Activated naive CD4-positive, alpha-beta T cell treated with anti-CD3 and anti-CD28 coated beads, Interleukin-2, amount 50 U/mL, for 16 hours (primary cell): ENCODE results near the gene FBXL7.

Source experiments
- DNase-seq: peaks from one replicate; pipeline ENCODE4 v3.0.0-alpha.2; 2020

FBXL7 gene

DNA sequence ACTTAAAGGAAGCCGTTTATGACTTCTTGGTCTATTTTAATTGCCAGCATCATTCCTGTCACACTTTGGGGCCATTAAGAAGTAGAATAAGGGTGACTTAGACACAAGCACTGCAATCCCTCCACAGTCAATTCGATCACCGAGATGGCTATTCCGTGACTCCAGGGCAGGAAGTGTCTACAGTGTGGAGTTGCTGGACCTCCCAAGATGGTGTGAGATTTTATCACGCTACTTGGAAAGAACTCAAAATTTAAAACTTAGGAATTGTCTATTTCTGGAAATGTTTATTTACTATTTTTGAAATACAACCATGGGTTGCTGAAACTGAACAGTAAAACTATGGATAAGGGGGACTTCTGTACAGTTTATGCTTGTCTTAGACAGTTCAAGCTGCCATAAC is 6.2 kb downstream of the FBXL7 start:
- DNase-seq, result no peak

DNA sequence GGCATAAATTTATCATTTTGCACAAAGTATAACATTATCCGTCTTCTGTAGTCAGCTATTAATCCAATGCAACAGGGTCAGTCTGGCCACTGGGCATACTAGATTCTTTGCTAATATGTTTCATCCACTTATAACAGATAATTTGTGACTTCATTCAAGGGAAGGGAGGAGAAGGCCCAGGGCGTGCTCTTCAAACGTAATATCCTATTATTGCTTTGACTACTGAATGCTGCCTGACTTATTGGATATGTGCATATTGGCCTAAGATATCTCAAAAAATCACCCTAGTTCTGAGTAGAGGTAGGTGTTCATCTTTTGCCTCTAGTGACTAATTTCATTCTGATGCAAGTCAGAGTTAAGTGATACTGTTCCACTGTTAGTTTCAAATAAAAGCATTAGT is 6.9 kb downstream of the FBXL7 start:
- no peak for DNase-seq

DNA sequence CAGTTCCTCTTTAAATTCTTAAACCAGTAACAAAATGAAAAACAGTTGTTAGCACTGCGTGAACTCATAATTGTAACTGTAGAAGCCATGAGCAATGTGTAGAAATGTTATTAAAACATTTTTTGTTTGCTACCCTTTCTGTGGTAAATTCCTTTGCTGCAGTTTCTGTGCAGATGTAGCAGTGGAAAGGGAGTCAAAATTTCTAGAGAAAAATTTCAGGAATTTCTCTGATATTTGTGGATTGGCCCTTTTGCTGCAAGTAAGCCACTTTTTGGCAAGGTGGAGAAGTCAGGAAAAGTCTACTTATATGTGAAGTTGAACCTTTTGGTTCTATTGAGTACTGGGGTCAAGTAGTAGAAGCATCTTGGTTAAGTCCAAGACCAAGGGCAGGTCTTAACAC is 10.1 kb downstream of the FBXL7 start:
- DNase-seq, result no peak

DNA sequence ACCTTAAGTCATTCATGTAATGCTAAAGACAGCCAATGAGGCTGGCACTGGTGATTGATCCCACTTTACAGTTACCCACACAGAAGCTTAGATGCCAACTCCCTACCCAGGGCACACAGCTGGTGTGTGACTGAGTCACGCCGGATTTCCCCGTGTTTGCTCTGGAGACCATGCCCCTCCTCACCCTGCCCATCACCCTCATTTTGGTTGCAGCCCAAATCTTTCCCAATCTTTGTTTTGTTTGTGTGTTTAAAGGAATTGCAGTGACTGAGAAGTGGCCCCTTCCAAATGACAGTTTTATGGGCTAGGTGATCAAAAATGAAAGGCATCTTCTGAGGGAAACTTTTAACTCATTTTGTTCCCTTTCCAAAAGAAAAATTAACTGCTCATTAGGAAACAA is 10.9 kb downstream of the FBXL7 start:
- DNase-seq, result no peak

DNA sequence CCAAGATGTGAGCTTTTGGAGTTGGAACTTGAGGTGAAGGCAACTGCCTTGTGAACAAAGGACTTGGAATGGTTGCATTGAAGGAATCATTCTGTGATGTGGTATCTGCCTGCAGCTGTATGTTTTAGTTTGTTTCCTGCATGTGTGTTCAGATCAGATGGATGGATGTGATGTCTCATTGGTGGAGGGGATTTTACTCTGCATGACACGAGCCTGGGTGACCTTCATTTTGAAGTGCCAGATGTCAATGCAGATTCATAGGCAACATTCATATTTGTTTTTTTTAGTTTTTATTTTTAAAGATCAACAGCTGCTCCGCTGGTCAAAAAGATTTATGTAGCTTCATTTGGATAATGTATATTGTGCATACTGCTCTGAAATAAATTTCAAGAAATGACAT is 13.5 kb downstream of the FBXL7 start:
- no peak for DNase-seq

DNA sequence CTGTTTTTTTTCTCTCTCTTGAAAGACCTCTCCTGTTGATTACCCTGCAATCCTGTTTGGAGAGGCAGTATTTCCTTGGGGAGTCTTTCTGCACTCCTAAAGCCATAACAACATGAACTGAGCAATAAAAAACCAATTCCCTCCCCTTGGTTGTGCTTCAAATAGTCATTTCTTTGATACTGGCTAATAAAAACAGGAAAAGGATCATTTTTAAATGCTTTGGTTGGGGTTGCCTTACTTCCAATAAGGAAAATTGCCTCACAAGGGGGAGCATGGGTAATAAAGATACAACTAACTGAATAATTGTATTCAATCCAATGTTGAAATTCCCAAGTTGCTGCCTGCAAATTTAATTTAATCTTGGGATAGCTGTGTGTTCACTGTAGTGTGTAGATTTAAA is 13.9 kb downstream of the FBXL7 start:
- no peak for DNase-seq

DNA sequence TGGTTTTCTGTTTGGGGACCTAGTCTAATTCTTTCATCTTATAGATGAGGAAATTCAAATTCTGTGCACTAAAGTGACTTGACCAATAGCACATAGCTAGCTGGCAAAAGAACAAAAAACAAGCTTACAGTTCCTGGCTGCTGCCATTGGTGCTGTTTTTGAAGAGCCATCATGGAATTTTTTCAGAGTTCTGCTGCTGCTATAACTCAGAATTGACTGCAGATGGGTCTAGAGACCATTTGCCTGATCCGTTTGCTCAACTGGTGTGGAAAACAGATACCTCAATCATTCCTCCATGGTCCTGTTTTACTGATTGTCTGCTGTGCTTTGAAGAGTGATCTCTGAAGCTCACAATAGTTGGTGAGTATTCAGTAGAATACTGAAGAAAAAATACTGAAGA is 15.2 kb downstream of the FBXL7 start:
- no peak for DNase-seq

DNA sequence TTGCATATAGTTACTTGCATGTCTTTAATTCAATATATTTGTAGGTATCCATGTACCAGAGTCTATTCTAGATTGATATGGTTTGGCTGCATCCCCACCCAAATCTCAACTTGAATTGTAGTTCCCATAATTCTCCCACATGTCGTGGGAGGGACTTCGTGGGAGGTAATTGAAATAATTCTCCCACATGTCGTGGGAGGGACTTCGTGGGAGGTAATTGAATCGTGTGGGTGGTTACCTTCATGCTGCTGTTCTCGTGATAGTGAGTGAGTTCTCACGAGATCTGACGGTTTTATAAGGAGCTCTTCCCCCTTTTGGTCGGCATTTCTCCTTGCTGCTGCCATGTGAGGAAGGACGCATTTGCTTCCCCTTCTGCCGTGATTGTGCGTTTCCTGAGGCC is 16.5 kb downstream of the FBXL7 start:
- no peak for DNase-seq

DNA sequence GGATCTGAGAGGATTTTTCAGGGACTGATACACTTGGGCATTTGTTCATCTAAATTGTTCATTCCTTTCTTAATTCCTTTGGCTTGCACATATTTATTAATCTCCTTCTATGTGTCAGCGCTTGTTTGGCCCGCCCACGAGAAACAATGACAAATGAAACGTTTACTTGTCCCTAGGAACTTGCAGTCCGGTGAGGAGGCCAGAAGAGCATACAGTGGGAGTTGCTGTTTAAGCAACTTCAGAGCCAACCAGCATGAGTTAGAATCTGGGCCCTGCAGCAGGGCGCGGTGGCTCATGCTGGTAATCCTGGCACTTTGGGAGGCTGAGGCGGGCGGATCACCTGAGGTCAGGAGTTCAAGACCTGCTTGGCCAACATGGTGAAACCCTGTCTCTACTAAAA is 18.8 kb downstream of the FBXL7 start:
- DNase-seq, result no peak

DNA sequence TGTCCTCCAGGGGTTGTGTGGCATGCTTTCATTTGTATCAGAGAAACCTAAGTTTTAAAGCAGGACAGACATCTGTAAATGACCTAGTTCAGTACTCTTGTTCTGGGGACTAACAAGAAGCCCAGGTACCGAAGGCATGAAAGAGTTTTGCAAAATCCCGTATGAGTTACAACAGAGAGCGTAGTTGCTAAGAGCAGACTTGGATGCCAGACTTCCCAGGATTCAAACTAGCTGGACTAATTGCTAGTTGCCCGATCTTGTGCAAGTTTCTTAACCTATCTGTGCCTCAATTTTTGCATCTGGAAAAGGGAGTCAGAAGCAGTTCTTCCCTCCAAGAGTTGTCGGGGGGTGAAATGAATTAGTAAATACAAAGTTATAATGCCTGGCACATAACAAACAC is 20.9 kb downstream of the FBXL7 start:
- DNase-seq, result no peak

DNA sequence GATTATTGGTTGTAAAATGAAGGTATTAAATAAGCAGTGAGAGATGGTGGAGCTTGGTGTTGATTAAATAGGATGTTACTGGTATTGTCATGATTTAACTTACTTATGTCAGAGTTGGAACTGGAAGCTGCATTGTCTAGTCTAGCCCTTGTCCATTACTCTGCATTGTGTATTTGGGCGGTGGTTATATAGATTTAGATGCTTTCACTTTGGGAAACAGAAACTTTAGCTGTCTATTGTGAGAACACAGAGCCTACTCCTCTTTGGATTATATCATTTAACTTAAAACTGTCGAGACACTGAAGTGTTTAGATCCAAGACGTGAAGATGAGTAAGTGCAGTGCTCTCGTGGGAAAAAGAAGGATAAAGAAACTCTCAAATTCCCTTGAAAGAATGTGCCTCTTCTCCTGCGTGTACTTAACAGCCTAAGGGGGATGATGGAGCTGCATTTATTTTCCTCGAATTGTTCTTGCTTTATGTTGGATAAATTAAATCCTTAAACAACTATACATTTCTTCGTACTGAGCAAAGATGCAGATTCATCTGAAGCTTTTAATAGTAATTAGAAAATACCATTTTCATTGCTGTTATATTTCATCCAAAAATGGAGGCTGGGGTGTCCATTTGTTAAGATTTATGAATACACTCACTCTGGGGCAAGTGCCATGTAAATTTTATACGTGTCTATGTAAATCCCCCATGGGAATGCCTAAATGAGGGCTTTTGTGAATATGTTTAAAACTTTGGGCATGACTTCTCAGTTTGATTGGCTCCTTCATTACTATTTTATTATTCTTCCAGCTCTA is 21.6 kb downstream of the FBXL7 start:
- DNase-seq, result no peak

DNA sequence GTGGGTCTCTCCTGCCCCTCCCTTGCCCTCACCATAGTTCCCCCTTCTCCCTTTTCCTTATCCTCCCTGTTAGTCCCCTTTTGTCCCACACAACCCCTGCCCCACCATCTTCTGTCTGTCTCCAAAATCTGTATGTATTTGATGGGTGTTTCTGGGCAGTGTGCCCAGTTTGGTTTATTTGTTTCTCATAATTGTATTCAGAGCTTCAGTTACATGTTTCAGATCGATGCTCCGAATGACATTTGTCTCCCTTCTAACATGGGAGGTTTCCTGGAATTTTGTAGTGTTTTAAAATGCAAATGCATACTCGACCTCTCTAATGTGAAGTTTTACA is 22.2 kb downstream of the FBXL7 start:
- DNase-seq, result no peak

DNA sequence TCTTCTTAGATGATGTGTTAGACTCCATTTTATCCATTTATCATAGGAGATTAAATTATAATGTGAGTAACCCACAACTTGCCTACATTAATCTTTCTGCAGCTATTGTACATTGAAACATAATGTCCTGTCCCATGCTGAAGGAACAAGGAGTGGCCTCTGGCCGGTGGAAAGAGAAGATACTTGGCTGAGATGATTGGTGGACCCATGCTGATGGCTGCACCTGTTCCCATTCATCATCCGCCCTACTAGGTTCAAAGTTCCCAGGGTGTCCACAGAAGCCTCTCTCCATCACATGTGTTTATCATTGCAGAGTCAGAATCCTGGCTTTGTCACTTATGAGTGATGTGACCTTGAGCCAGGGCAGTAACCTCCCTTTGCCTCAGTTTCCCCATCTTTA is 24.7 kb downstream of the FBXL7 start:
- no peak for DNase-seq

DNA sequence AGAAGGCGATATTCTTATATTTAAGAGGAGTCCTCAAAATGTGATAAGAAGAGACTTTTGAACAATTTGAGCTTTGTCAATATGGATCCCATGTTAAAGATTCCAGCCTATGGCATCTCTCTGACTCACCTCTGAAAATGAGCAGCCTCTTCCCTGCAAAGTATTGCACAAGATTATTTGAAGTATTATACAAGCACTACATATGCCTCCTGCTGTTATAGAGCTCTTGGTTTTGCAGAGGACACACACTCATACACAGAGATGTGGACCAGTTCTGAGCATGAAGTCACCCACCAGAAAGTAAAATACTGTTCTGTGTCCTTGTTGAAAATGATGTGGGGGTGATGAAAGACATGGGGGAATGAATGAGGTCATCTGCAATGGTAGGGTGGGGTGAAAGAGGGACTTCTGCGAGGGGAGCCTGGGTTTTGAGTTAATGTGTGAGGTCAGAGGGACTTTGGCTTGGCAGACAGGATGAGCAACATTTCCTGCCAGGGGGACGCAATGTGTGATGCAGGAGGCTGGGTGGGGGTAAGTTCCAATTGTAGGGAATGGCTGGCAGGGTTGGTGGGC is 25.8 kb downstream of the FBXL7 start:
- no peak for DNase-seq

DNA sequence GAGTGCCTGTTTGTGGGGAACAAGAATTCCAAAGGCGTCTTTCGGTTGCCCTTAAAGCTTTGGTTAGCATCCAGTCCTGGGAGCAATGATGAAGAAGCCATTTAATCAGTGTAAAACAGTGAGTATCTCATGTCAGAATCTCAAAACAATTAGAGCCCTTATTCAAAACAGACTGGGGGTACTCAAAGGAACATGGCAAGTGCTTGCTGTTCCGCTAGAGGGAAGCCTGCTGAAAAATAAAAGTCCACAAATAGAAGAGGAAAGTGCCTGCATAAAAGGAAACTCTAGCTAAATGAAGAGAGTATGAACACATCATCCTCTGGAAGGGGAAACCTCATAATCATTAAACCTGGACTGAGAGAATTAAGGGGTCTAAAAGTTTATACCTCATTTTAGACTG is 26.4 kb downstream of the FBXL7 start:
- DNase-seq, result no peak

DNA sequence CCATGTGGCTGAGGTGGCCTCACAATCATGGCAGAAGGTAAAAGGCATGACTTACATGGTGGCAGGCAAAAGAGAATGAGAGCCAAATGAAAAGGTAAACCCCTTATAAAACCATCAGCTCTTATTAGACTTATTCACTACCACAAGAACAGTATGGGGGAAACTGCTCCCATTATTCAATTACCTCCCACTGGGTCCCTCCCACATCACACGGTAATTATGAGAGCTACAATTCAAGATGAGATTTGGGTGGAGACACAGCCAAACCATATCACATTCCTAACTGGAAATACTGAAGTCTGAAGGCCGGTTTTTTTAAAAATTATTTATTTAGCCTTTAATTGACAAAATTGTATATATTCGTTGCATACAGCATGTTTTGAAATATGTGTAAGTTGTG is 28.5 kb downstream of the FBXL7 start:
- DNase-seq, result no peak

DNA sequence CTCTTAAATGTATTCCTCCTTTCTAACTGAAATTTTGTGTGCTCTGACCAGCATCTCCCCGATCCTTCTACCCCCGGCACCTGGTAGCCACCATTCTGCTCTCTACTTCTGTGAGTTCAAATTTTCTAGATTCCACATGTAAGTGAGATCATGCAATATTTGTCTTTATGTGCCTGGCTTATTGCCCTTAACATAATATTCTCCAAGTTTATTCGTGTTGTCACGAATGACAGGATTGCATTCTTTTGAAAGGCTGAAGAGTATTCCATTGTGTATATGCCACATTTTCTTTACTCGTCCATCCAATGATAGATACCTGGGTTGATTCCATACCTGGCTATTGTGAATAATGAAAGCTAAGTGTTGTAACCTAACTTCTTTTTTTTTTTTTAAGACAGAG is 29.0 kb downstream of the FBXL7 start:
- no peak for DNase-seq

DNA sequence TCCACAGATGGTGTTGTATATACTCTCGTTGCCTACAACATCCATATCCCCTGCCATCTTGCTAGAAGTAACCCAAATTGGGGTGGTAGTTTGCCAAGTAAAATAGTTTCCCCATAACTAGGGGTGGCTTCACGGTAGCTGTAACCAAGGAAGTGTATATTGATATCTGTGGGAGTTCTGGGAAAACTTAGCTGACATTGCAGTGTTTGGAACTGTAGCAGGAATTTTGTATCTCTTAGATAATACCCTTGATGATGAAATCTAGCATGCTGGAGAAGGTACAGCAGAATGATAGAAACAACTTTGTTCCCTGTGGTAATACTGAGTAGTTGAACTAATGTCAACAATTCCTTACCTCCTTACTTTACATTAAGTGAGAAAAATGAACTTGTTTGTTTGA is 29.8 kb downstream of the FBXL7 start:
- DNase-seq, result no peak

DNA sequence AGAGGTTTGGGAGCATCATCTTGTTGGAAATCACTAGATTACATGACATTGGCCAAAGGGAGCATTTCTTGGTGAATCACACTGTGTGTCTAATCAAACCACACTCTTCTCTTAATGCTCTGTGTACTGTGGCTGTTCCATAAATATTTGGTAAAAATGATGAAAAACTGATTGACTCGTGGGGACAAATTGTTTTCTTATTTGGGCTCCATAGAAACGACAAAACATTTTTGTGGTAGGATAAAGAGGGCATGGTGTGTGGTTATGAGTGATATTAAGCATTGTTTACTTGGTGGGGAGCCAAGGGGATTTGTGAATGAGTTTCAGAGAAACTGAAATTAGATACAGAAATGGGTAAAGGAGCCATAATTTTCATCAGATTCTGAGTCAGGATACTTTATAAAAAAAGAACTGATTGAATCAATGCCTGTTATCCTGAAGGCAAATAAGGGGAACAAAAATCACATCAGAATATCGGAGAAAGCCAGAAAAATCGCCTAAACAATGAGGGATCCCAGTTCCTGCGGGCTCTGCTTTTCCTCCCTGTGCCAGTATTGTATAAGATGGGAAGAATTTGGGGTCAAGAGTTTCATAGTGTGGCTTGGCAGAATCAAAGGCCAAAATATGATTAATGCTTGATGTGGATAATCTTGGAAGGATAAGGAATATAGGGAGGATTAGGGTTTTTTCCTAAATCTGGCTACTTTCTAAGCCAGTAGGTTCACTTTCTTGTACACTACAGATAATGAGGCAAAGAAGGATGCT is 33.3 kb downstream of the FBXL7 start:
- DNase-seq, result no peak

DNA sequence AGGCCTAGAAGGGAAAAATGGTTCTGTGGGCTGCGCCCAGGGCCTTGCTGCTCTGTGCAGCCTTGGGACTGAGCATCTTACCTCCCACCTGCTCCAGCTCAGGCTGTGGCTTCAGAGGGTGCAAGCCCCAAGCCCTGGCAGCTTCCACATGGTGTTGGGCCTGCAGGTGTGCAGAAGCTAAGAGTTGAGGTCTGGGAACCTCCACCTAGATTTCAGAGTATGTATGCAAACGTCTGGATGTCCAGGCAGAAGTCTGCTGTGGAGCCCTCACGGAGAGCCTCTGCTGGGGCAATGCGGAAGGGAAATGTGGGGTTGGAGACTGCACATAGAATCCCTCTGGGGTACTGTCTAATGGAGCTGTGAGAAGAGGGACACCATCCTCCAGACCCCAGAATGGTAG is 36.0 kb downstream of the FBXL7 start:
- DNase-seq, result no peak

DNA sequence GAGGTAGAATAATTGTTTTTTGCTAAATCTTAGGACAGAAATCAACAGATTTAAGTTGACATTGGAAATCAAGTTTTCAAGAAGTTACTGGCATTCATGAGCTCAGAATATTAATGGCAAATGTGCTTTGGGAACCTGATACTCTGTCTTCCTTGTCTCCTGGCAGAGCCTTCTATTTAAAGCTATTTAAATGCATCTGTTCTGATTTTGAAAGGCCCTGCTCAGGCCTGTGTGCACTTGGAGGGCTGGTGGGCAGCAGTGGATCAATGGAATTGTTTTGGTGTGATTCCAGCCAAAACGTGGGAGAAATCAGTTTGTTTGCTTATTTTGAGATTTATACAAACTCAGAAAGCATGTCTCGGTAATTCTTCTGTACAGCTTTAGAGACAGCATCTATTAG is 38.5 kb downstream of the FBXL7 start:
- DNase-seq, result no peak

DNA sequence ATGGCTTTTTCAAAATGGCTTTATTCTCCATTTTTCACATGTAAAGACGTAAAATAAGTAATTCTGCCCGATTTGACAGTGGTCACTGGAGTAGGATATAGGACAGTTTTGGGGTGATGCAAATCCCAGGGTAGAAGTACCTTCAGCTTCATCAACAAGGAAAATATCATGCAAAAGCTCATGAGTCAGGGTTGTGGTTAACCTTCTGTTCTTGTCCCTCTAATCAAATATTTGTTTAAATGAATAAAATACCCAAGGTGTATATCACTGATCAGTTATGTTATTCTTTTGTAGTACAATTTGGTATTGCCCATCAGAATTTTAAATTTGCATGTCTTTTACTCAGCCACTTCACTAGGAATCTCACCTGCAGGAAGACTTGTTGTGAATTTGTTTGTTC is 40.0 kb downstream of the FBXL7 start:
- no peak for DNase-seq

DNA sequence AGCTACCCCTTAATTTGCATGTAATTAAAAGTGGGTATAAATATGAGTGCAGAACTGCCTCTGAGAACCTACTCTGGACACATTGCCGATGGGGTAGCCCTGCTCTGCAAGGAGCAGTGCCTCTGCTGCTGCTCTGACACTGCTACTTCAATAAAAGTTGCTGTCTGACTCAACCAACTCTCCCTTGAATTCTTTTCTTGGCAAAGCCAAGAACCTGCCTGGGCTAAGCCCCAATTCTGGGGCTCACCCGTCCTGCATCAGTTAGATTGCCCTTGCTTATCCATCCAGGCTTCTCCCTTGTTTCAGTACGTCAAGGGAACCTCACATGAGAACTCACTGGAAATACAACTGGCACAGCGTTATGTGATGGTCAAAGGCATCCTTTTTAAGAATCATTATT is 44.1 kb downstream of the FBXL7 start:
- DNase-seq, result no peak

DNA sequence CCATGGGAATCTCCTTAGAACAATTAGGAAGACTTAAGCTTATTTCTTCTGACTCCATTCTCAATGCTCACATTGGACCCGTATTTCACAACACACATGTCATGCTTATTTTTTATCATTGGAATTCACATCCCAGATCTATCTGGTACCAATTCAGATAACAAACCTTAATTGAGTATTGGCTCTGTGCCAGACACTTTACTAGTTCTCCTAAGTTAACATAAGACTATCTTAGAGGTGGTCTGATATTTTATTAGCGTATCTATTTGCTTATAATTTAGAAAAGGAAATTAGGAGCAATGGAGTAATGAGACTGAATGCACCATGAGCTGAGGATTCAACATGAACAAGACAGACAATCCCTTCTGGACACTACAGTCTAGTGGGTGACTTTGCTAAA is 45.1 kb downstream of the FBXL7 start:
- DNase-seq, result no peak
